ENCODE measurements around the gene WHRN. TPM values are rescaled to one million over a fixed set of nuclear protein-coding genes. Genes with fewer than 3 reads are reported as not detected.

WHRN gene
- total and polyA plus RNA-seq, 2 experiments from 2014 or later: 8.3 to 8.9 TPM

GRCh38 chr9:114465906-114466900 is 39.1 kb downstream of the WHRN start:
- H3K4me1 ChIP-seq (ENCODE audit: insufficient read depth): no peaks in the 10 kb centered on the region
- TF ChIP-seq CREB1 (CRISPR knock-in tag; IDR thresholded peaks at IDR 0.05; ENCODE audit: low read depth): no peak
- TF ChIP-seq NANOG (IDR thresholded peaks at IDR 0.05; ENCODE audit: borderline replicate concordance): no peak
- no peak for TF ChIP-seq ZNF114 (CRISPR knock-in tag; IDR thresholded peaks at IDR 0.05)
- no peak for TF ChIP-seq ZNF462 (CRISPR knock-in tag; IDR thresholded peaks at IDR 0.05)
- TF ChIP-seq ZNF331 (CRISPR knock-in tag; IDR thresholded peaks at IDR 0.05; ENCODE audit: low read depth): no peak
- no peak for TF ChIP-seq EZH2phosphoT487 (IDR thresholded peaks at IDR 0.05; ENCODE audit: unreplicated experiment)
- TF ChIP-seq EZH2 (IDR thresholded peaks at IDR 0.05; ENCODE audit: low read depth, unreplicated experiment): no peak
- TF ChIP-seq, protein P1, sequence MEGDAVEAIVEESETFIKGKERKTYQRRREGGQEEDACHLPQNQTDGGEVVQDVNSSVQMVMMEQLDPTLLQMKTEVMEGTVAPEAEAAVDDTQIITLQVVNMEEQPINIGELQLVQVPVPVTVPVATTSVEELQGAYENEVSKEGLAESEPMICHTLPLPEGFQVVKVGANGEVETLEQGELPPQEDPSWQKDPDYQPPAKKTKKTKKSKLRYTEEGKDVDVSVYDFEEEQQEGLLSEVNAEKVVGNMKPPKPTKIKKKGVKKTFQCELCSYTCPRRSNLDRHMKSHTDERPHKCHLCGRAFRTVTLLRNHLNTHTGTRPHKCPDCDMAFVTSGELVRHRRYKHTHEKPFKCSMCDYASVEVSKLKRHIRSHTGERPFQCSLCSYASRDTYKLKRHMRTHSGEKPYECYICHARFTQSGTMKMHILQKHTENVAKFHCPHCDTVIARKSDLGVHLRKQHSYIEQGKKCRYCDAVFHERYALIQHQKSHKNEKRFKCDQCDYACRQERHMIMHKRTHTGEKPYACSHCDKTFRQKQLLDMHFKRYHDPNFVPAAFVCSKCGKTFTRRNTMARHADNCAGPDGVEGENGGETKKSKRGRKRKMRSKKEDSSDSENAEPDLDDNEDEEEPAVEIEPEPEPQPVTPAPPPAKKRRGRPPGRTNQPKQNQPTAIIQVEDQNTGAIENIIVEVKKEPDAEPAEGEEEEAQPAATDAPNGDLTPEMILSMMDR (conservative IDR thresholded peaks at IDR 0.05; ENCODE audit: low read depth in 2 of 2): no peak
- TF ChIP-seq REST (IDR thresholded peaks at IDR 0.05; ENCODE audit: unreplicated experiment): no peak

More at GRCh38 chr9:114465906-114466900, 39.1 kb downstream of the WHRN start:
- no peaks in the 10 kb centered on the region for H3K9me2 ChIP-seq (ENCODE audit: insufficient read depth)
- H3K27ac ChIP-seq (ENCODE audit: low read depth): no peak overlapping the region
- Mint-ChIP-seq H3K9me3 (peaks cover 3% of the 10 kb centered on the region; the same call in 2 of the 3 replicates), H3K27ac (no peak overlapping the region), H3K4me3 (no peak overlapping the region), H3K36me3 (ENCODE audit: low read depth) (peaks cover 3% of the 10 kb centered on the region), H3K4me1 (peaks cover 14% of the 10 kb centered on the region), H3K27me3 (ENCODE audit: insufficient read depth, low read depth, poor library complexity) (peaks cover 12% of the 10 kb centered on the region)
- no peaks in the 10 kb centered on the region for H3K27me3 ChIP-seq (ENCODE audit: insufficient read depth)
- H3K36me3 ChIP-seq (ENCODE audit: insufficient read depth): no peaks in the 10 kb centered on the region
- ATAC-seq: peak; percentile 73
- H3K4me2 ChIP-seq: no peak overlapping the region
- no peaks in the 10 kb centered on the region for H3K79me2 ChIP-seq (replicated peaks; ENCODE audit: insufficient read depth)
- H3K4me3 ChIP-seq: no peak overlapping the region
- no peak overlapping the region for H2AFZ ChIP-seq
- no peaks in the 10 kb centered on the region for H3F3A ChIP-seq (replicated peaks; ENCODE audit: low read depth)
- no peaks in the 10 kb centered on the region; the same call in 1 of the 2 replicates for H4K20me1 ChIP-seq (replicated peaks; ENCODE audit: insufficient read depth)
- no peak for DNase-seq (ENCODE audit: low spot score)

Measured in GM23338 (cell line).